DMS114 treated with DMSO at 0.1 percent for 48 hours (cell line): ENCODE results near the gene LCP2.

Source experiments
- DNase-seq: peaks from one replicate; lab custom pipeline; 2025; ENCODE audit not compliant: unreplicated experiment; lab: John Stamatoyannopoulos, UW

The LCP2 gene

DNA sequence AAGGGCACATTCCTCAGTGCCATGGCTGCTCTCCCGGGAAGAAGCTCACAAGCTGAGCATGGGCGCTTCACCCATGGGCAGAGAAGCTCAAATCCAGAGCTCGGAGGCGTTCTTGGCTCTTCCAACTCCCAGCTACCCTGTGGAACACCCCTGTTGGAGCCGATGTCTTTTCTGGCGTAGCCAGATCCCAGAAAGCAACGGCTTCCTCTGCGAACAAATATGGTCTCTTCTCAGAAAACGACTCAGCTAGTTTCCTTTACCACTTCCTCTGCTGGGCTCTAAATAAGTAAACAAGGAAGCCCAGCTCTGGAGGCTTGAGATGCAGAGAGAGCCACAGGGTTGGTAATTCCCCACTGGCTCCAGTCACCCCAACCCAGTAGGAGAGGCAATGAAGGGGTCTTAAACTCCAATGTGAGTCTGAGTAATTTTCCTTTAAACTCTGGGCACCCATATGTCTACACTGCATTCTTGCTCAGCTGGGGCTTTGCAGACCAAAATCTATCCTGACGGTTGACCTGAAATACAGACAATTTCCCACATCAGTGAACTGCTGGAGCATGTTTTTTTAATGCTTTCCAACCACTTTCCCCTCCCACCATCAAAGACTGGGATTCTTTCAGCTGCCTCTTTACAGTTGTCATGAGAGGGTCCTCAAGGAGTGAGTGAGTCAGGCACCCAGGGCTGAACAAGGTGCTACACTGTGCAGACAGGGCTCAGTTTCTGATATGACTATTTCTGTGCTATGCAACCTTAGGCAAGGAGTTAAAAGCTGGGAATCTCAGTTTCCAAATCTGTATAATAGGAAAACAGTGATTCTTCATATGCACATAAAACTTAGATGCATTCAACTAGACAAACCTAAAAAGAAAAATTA is at the start of gene LCP2:
LCP2 (minus strand) TSS at position 189 of the 874 bp plus-strand sequence; CDS start at position 23, 166 bp downstream.
- DNase-seq: no peak

DNA sequence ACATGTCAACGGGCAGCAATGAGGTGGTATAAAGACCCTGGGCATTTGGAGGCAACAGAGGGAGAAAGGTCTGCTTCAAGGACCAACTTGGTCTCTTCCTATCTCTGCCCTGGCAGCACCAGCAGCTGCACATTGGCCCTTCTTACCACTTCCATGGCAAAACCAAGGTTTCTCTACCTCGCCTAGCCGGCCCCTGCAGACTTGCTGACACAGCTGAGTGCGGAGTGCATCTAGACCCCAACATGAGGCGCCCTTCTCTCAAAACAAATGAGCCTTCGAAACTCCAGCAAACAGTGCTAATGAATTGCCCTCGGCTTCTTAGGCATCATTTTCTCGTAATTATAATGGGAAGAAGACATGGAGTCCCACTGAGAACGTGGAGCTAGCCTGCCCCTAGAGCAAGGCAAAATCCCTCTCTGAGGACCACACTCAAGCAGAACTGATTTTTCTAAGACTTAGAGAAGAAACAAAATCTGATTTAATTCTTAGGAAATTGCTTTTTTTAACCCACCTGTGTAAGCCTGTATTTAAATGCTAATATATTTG is 49.5 kb upstream of the LCP2 start:
- no peak for DNase-seq

DNA sequence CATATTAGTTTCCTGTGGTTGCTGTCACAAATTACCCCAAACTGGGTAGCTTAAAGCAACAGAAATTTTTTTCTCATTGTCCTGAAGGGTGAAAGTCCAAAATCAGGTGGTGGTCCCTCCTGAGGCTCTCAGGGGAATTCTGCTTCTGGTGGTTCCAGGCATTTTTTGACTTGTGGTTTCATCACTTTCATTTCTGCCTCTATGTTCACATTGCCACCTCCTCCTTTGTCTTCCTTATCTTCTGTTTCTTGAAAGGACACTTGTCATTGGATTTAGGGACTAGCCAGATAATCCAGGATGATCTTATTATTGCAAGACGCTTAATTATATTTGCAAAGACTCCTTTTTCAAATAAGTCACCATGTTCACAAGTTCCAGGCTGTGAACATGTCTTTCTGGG is 48.4 kb upstream of the LCP2 start:
- DNase-seq: no peak

DNA sequence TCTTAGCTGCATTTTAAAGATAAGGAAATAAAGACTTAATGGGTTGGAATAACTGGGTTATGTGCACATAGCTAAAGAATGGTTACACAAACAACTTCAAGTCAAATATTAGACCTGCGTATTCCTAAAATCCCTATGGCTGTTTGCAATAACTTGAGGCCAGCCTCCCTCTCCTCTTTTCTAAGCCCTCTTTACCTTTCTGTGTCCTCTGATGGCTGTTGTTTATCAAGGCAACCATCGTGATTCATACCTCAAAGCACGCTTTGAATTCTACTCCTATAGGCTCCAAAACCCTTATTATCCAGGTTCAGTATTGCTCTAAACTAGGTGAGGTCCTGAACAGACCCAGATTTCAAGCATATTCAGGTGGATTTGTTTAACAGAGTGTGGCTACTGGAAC is 45.6 kb upstream of the LCP2 start:
- no peak for DNase-seq

DNA sequence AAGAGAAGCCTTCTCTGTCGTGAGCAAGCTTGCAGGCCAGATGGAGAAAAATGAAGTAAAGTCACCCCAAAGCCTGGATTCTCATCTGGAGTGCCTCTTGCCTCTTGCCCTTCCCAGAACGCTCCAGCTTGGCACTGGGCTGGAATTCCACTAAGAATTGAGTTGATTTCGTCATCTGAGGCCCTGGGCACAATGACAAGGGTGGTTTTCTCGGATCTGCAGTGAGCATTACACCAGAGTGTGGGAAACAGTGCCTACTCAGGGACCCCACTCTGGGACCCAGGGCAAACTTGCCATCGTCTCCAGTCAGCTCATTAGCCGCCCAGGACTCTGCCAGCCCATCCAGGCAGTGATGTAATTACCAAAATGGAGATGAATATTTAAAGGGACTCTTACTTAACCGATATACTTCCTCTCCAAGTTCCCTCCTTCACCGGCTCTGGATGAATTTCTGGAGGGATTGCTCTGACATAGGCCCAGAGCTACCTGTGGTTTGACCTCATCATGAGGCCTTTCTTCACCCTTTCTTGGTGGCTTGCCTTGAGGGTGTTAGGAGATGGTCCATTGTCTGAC is 44.7 kb upstream of the LCP2 start:
- no peak for DNase-seq

DNA sequence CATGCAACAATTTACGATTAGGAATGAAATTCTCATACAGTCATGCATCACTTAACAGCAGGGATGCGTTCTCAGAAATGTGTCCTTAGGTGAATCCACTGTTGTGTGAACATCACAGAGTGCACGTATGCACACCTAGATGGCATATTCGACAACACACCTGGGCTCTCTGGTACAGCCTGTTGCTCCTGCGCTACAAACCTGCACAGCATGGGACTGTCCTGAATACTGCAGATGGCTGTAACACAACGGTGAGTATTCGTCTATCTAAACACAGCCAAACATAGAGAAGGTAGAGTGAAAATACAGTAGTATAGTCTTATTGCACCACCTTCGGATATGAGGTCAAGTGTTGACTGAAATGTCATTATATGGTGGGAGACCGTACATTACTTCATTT is 44.0 kb upstream of the LCP2 start:
- no peak for DNase-seq

DNA sequence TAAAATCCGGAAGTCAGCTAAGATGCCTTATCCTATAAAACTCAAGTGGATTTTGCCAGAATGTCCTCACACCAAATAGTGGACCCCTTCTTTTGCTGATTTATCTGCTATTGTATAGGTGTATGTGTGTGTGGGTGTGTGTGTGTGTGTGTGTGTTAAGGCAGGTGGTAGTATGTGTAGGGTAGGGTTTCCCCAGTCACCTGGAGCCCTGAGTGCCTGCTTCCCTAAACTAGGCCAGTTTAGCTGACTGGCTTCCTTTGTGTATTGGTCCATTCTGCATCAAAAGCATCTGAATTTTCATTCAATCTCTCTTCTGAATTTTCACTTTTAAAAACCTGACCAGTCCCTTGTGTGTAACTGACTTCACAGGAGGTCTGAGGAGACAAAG is 42.2 kb upstream of the LCP2 start:
- DNase-seq: no peak

DNA sequence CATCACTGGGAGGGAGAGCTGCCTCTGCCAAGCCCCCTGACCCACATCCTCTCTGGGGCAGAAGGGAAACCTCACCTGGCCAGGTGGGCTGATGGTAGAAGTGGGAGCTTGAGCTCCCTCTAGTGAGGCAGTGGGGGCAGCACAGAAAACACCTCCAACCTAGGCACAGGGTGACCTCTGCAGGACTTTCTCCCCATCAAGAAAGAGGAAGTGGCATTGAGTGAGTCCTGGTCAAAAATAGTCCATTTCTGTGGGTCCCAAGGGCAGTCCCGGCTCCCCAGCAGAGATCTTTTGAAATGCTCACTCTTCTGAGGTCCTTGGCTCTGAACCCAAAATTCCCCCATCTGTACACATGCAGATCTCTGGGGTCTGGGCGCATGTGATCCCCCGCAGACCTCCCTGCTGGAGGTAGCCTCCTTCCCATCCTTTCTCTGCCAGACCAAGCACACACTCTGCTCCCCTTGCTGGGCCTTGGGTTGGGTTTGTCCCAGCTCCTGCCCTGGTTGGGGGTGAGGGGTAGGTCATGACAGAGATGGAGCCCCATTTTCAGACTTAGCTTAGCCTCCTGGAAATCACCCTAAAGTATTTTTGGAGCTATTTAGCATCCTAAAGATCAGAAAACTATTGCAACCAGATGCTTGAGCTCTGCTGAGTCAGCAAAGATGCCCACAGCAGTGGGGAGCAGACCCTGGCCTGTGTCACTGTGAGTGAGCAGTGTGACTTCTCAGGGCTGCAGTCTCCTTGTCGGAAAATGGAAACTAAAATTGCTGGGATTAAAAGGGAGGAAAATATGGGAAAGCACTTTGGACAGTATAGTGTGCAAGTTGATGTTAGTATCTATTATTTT is 41.6 kb upstream of the LCP2 start:
- no peak for DNase-seq

DNA sequence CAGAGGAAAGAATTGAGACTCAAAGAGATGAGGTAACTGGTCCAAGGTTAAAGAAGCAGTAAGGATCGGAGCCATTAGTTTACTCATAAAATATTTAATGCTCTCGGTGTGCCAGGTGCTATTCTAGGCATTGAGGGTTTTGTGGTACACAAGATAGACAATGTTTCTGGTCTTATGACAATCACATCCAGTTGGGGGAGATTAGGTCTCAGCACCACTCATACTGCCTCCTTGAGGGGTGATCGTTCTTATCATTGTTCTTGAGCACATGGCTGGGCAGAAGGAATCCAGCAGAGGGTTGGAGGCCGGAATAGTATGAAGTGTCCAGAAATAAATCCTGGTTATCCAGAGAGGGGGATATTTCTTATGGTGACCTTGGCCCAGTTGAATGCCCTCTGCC is 40.7 kb upstream of the LCP2 start:
- no peak for DNase-seq

DNA sequence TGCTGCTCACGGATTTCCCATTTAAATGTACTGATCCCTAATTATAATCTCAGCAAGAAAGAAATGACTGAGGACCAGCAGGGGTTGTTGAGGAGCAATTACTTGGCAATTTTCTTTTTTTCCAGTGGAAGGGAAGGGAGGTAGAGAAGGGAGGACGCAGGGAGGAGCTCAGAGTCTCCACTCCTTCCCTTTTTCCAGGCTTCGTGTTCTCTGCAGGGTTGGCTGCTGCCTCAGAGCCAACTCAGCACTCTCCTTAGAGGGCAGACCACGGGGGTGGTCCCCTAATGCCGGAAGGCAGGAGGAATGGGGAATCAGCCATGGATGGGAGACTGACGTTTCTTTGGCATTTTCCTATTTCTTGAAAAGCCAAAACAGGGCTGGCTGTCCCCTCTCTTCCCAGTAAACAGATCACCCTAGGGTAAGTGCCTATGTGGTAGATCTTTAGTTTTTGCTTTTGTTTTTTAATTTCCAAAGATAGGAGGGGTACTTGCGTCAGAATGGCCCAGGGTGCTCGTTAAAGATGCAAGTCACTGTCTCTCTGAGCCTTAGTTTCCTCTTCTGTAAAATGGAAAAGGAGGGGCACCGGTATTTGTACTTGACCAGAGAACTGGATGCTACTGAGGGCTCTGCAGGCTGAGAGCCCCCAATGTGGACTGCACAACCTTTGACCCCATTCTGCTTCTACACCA is 39.6 kb upstream of the LCP2 start:
- no peak for DNase-seq

DNA sequence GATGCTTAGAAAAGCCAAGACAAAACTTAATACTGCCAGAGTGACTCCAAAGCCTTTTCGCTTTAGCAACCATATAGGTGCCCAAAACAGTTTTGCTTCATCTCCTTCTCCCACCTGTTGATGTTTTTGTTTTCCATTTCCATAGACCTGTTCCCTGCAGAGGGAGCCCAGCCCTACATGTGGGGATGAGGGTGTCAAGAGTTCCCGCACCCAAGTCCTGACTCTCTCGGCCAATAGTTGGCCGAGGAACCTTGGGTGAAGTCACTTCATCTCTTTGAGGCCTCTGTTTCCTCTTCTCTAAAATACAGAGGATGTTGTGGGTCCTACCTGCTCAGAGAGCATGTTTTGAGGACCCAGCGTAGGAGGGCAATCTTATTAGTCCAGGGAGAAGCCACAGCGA is 38.5 kb upstream of the LCP2 start:
- DNase-seq: no peak

DNA sequence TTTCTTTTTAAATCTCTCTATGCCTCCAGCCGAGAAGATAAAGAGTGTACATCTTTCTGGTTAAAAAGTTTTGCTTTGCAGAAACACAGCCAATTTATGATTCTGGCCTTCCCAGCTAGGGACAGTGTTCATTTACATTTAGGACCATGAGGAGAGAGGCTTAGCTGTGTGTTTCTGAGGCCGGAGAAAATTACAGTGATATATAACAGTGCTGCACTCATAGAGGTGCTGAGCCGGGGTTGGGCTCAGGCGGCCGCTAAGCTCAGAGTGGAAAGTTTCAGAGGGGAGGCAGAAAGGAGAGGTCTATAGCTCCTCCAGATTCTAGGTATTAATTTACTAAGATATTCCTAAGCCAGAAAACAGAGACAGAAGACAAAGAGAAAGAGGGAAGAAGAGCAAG is 37.0 kb upstream of the LCP2 start:
- no peak for DNase-seq

DNA sequence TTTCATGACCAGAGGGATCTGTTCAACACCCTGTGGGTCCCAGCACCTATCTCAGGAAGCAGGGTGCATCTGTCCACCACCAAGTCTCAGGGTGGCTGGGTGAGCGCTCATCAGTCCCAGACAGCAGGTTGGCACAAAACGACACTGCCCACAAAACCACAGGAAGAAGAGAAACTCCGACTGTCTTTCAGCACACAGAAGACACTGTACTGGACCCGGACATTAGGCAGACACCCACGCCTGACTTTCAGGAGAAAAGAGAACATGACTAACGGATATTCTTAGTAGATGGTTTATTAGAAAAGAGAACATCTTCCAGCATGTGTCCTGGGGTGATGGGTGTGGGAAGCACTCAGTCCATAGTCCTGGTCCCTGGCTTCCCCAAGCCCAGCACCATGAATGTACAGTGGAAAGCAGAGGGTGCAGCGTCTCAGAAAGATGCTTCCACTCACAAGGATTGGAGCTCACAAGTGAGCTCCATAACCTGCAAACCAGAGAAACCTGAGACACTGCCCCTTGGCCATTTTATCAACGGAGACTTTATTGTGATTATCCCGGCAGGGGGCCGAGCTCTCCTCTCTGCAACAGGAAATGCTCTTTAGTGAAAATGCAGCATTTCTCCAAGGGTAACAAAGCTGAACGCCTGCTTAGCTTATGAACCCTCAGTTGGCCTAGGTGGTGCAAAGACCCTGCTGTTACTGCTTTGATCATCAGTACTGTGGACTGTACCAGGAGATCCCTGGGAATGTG is 35.8 kb upstream of the LCP2 start:
- no peak for DNase-seq

DNA sequence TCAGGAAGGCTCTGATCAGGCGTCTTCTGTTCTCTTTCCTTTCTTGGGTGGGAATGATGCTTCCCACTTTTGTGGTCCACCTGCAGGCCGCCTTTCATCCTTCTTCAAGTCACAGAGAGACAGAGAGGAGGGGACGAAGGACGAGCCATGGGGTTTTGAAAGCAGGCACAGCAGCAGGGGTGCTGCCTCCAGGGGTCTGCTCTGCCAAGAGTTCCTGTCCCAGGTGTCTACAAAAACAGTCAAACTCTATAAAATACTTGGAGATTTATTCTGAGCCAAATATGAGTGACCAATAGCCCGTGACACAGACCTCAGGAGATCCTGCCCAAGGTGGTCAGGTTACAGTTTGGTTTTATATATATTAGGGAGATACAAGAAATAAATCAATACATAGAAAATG is 34.5 kb upstream of the LCP2 start:
- no peak for DNase-seq

DNA sequence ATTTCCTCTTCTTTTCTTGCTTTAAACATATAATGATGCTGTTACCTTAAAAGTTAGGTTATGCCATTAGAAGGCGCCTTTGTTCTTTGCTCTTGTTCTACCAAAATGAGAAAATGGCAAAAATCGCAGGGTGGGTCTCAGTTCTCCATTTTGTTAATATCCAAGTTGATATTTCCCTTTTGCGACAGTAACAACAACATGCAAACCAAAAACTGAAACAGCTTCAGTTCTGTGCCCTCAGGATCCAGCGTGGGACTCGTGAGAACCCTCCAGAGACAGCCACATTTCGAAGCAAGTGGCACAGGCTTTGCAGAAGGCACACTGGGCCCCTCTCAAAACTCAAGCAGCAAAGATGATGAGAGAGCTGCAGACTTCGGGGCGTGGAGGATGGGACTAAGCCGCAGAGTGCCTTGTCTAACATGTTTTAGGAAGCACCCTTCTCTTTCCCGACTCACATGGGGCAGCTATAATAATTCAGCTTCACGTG is 33.0 kb upstream of the LCP2 start:
- DNase-seq: no peak

DNA sequence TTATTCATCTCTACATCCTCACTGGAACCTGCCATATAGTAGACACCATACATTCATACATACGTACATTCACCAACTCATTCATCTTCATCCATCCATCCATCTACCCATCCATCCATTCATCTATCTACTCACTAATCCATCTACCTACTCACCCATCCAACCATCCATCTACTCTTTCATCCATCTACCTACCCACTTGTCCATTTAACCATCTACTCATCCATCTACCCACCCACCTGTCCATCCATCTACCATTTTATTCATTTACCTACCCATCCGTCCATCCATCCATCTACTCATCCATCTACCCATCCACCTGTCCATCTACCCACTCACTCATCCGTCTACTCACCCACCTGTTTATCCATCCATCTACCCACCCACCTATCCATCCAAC is 31.9 kb upstream of the LCP2 start:
- no peak for DNase-seq

DNA sequence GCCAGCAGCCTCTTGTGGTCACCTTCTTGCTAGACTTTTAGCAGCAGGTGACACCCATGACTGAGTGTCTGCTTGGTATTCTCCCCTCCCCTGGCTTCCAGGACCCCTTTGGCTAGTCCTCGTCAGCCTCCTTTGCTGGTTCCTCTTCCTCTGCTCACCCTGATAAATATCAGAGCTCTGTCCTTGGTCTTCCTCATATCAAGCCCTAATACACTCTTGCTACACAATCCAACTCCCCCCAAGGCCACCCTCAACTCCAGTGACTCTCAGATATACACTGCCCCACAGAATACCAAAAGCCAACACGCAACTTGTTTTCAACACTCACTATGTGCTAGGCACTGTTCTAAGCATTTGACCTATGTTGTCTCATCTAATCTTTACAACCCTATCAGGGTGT is 30.3 kb upstream of the LCP2 start:
- no peak for DNase-seq

DNA sequence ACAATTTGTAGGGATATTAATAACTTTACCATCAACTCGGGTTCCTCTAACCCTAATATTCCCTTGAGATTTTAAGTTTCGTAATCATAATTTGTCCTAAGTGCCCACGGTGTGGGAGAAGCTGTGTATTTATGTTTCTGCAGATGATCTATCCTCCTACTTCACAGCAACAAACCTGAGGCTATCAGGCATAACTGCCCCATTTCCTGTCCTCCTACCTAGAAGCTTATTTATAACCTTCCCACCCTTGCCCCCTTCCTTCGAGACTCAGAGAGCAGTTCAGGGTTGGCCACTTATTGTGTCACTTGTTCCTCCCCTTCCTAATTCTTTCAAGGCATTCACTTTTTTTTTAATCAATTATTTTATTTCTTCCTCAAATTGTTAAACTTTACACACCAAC is 29.6 kb upstream of the LCP2 start:
- DNase-seq: no peak

DNA sequence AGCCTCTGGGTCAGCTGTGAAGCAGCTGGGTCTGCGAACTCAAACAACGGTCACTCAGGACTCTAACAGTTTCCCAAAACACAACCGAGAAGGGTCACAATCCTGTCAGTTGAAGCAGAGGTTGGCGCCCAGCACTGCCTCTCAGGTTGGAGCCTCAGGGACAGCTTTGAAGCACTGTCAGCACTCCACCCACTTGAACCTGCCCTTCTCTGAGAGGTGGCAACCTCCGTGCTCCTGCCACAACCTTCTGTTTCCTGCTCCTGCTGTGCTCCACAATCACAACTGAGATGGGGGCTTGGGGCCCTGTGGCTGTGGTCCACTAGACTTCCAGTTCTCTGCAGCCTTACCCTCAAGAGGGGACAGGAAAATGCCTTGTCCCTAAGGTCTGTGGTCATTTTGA is 21.7 kb upstream of the LCP2 start:
- no peak for DNase-seq

DNA sequence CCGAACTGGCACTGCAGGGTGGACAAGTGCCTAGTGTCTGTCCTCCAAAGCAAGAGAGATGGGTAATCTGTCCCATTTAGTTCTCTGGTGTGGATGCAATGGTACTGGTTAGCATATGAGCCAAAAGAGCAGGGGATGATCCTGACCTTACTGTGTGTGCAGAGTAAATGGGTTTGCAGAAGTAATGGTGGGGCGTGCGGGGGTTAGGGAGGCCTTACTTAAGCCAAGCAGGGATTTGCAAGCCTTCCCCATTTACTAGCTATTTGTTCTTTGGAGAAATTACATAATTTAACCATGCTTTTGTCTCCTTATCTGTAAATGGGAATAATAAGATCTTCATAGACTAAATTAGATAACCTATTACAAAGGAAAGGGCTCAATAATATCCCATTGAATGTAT is 19.9 kb upstream of the LCP2 start:
- DNase-seq: no peak
